ENCODE data around the gene KDM2A. TPM values are rescaled to one million over a fixed set of nuclear protein-coding genes. Genes with fewer than 3 reads are reported as not detected.

Gene KDM2A
- polyA plus RNA-seq, 1 experiment = 52.2 TPM

GRCh38 chr11:67178421-67178820 lies 59.4 kb downstream of the KDM2A start:
- ChIA-PET POLR2A (no interaction called here), CTCF (interaction anchor here (0.6 kb wide), 1 partner anchor 192 kb away, joined by 4 read pairs; no protein-coding TSS in a partner anchor)
- no peaks in the 10 kb centered on the region for H3K27me3 ChIP-seq (ENCODE audit: control insufficient read depth, insufficient read depth, low read length)
- no peaks in the 10 kb centered on the region for H3K9me3 ChIP-seq (ENCODE audit: control insufficient read depth, insufficient read depth, low read length)
- TF ChIP-seq, protein P1, sequence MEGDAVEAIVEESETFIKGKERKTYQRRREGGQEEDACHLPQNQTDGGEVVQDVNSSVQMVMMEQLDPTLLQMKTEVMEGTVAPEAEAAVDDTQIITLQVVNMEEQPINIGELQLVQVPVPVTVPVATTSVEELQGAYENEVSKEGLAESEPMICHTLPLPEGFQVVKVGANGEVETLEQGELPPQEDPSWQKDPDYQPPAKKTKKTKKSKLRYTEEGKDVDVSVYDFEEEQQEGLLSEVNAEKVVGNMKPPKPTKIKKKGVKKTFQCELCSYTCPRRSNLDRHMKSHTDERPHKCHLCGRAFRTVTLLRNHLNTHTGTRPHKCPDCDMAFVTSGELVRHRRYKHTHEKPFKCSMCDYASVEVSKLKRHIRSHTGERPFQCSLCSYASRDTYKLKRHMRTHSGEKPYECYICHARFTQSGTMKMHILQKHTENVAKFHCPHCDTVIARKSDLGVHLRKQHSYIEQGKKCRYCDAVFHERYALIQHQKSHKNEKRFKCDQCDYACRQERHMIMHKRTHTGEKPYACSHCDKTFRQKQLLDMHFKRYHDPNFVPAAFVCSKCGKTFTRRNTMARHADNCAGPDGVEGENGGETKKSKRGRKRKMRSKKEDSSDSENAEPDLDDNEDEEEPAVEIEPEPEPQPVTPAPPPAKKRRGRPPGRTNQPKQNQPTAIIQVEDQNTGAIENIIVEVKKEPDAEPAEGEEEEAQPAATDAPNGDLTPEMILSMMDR (IDR thresholded peaks at IDR 0.05; ENCODE audit: low read depth, low read length) = no peak
- no peak overlapping the region for H3K27ac ChIP-seq (ENCODE audit: low read depth, low read length)
- DNase-seq (ENCODE audit: low read depth, low spot score) = no peak
- H3K4me3 ChIP-seq (ENCODE audit: low read depth, low read length) = no peak overlapping the region

DNA sequence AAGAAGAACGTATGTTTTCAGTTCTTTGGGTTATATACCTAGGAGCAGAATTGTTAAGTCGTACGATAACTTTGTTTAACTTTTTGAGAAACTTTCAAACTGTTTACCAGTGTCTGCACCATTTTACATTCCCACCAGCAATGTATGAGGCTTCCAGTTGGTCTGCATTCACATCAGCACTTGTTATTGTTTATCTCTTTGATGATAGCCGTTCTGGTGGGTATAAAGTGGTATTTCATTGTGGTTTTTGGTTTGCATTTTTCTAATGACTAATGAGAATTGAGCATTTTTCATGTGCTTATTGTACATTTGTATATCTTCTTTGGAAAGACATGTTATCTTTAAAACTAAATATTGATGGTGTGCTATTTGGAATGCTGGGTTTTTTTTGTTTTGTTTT lies 59.8 kb downstream of the KDM2A start:
- CTCF ChIA-PET = interaction anchor here (0.6 to 1.2 kb wide), 2 partner anchors 11 to 192 kb away, joined by 4 read pairs; no protein-coding TSS in a partner anchor
- H3K27me3 ChIP-seq (ENCODE audit: control insufficient read depth, insufficient read depth, low read length) = no peaks in the 10 kb centered on the region
- TF ChIP-seq, protein P1 (IDR thresholded peaks at IDR 0.05; ENCODE audit: low read depth, low read length) = no peak
- H3K4me3 ChIP-seq (ENCODE audit: low read depth, low read length) = no peak overlapping the region
- POLR2A ChIA-PET = no interaction called here
- H3K9me3 ChIP-seq (ENCODE audit: control insufficient read depth, insufficient read depth, low read length) = no peaks in the 10 kb centered on the region
- peak; percentile 63 for DNase-seq (ENCODE audit: low read depth, low spot score)
- H3K27ac ChIP-seq (ENCODE audit: low read depth, low read length) = no peak overlapping the region

GRCh38 chr11:67179892-67180490 lies 60.9 kb downstream of the KDM2A start:
- Histone ChIP-seq H3K4me3 (ENCODE audit: low read depth, low read length) (no peak overlapping the region), H3K27ac (ENCODE audit: low read depth, low read length) (no peak overlapping the region), H3K27me3 (ENCODE audit: control insufficient read depth, insufficient read depth, low read length) (no peaks in the 10 kb centered on the region), H3K9me3 (ENCODE audit: control insufficient read depth, insufficient read depth, low read length) (no peaks in the 10 kb centered on the region)
- TF ChIP-seq, protein P1 (IDR thresholded peaks at IDR 0.05; ENCODE audit: low read depth, low read length) = no peak
- CTCF ChIA-PET = interaction anchor here (1.2 kb wide), 1 partner anchor 12 kb away, joined by 4 read pairs; no protein-coding TSS in a partner anchor
- POLR2A ChIA-PET = interaction anchor here (0.5 kb wide), 1 partner anchor 11 kb away, joined by 6 read pairs; no protein-coding TSS in a partner anchor
- DNase-seq (ENCODE audit: low read depth, low spot score) = no peak

DNA sequence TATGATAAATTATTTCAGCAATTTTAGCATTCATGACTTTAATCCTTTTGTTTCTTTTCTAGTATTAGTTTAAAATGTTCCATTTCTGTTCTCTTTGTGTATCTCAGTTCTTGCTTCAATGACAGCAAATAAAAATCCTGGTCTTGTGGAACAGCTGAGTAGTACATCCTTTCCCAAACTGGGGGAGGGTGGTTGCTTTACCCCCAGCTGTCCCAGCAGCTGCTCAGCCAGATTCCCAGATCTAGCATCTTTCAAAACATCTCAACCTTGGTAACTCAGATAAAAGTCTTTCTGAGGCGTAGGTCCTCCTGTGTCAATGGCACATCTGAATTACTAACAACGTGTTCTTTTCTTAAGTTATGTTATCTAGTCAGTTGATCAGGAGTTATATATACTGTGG lies 75.0 kb downstream of the KDM2A start:
- DNase-seq (ENCODE audit: low read depth, low spot score) = no peak
- Histone ChIP-seq H3K27me3 (ENCODE audit: control insufficient read depth, insufficient read depth, low read length) (no peaks in the 10 kb centered on the region), H3K9me3 (ENCODE audit: control insufficient read depth, insufficient read depth, low read length) (no peaks in the 10 kb centered on the region), H3K27ac (ENCODE audit: low read depth, low read length) (no peak overlapping the region), H3K4me3 (ENCODE audit: low read depth, low read length) (no peak overlapping the region)
- TF ChIP-seq, protein P1 (IDR thresholded peaks at IDR 0.05; ENCODE audit: low read depth, low read length) = no peak
- CTCF ChIA-PET = interaction anchor here (1.3 kb wide), 1 partner anchor 12 kb away, joined by 3 read pairs; no protein-coding TSS in a partner anchor
- POLR2A ChIA-PET = no interaction called here

DNA sequence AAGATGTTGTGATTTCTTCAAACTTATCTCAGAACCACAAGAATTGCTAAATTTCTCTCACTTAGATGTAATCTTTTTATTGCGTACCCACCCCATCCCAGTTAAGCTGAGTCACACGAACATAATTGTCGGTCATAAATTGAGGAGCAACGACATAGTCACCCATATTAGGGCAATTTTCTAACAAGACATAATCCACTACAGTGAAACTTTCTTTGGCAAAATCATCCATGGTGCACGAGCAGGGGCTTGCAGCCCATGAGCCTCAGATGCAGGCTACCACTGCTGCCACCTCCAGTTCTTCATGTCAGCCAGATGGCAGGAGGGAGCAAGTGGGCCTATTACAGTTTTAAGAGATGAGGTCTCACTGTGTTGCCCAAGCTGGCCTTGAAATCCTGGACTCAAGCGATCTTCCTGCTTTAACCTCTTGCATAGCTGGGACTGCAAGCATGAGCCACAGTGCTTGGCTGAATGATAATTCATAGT lies 77.0 kb downstream of the KDM2A start:
- CTCF ChIA-PET = interaction anchor here (1.0 kb wide), 1 partner anchor 114 kb away, joined by 3 read pairs; no protein-coding TSS in a partner anchor
- TF ChIP-seq, protein P1 (IDR thresholded peaks at IDR 0.05; ENCODE audit: low read depth, low read length) = no peak

More for the DNA sequence above, 77.0 kb downstream of the KDM2A start:
- no peak for DNase-seq (ENCODE audit: low read depth, low spot score)
- Histone ChIP-seq H3K4me3 (ENCODE audit: low read depth, low read length) (no peak overlapping the region), H3K27ac (ENCODE audit: low read depth, low read length) (no peak overlapping the region), H3K27me3 (ENCODE audit: control insufficient read depth, insufficient read depth, low read length) (no peaks in the 10 kb centered on the region), H3K9me3 (ENCODE audit: control insufficient read depth, insufficient read depth, low read length) (no peaks in the 10 kb centered on the region)
- POLR2A ChIA-PET = no interaction called here
